Loucy (cell line): ENCODE data around the gene MAD1L1.

Source experiments
- EZH2phosphoT487 ChIP-seq: fragments of 200-600 bp; IDR thresholded peaks from 2 replicates; pipeline ENCODE4 v1.6.1; 2018; ENCODE audit warnings: antibody characterized with exemption, mild to moderate bottlenecking, moderate library complexity, borderline replicate concordance
- TF ChIP-seq, protein P1 (sequence below): fragments of 200-600 bp; sonication (generic); conservative IDR thresholded peaks from 2 replicates; pipeline ENCODE4 v1.5.1; 2014; ENCODE audit warnings: mild to moderate bottlenecking, antibody characterized with exemption, low read length

DNA sequence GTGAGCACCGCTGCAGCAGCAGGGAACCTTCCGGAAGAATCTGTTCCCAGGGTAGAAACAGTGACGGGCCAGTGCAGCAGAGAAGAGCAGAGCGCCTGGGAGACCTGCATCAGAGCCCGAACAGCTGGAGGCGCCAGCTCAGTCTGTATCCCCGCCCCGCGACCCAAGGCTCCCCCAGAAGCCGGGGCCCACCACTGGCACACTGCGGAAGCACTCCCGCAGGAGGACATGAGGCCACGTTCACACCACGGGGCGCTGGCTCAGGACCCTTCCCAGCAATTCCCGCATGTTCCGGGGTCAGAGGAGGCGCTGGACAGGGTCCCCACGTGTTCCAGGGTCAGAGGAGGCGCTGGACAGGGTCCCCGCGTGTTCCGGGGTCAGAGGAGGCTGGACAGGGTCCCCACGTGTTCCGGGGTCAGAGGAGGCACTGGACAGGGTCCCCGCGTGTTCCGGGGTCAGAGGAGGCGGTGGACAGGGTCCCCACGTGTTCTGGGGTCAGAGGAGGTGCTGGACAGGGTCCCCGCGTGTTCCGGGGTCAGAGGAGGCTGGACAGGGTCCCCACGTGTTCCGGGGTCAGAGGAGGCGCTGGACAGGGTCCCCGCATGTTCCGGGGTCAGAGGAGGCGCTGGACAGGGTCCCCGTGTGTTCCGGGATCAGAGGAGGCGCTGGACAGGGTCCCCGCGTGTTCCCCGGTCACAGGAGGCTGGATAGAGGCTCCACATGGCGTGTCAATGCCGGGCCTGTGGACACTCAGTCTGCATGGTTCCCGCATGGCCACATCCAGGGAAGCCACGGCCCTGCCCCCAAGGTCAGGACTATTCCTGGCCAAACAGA is 117.6 kb downstream of the MAD1L1 start:
- TF ChIP-seq, protein P1, sequence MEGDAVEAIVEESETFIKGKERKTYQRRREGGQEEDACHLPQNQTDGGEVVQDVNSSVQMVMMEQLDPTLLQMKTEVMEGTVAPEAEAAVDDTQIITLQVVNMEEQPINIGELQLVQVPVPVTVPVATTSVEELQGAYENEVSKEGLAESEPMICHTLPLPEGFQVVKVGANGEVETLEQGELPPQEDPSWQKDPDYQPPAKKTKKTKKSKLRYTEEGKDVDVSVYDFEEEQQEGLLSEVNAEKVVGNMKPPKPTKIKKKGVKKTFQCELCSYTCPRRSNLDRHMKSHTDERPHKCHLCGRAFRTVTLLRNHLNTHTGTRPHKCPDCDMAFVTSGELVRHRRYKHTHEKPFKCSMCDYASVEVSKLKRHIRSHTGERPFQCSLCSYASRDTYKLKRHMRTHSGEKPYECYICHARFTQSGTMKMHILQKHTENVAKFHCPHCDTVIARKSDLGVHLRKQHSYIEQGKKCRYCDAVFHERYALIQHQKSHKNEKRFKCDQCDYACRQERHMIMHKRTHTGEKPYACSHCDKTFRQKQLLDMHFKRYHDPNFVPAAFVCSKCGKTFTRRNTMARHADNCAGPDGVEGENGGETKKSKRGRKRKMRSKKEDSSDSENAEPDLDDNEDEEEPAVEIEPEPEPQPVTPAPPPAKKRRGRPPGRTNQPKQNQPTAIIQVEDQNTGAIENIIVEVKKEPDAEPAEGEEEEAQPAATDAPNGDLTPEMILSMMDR = no peak
- no peak for TF ChIP-seq EZH2phosphoT487
